Hepatocyte (in vitro differentiated cells): Measurements from ENCODE around the gene MFN2. TPM values are rescaled to one million over a fixed set of nuclear protein-coding genes. Genes with fewer than 3 reads are reported as not detected.

ENCODE experiments used
- DNase-seq: peaks from one replicate; pipeline ENCODE4 v3.0.0-alpha.2; 2016; ENCODE audit warnings: low spot score
- H2AFZ ChIP-seq: fragments of 200-600 bp; sonication (generic); 2 replicates; pipeline ENCODE4 v1.6.0; 2016; ENCODE audit warnings: antibody characterized with exemption, mild to moderate bottlenecking
- H3K27ac ChIP-seq: fragments of 200-600 bp; sonication (generic); 2 replicates; pipeline ENCODE4 v1.5.1; 2016; ENCODE audit warnings: mild to moderate bottlenecking
- H3K27me3 ChIP-seq: fragments of 200-600 bp; sonication (generic); 2 replicates; pipeline ENCODE4 v1.6.1; 2016
- H3K36me3 ChIP-seq: fragments of 200-600 bp; sonication (generic); replicated peaks from 2 replicates; pipeline ENCODE4 v1.5.1; 2016; ENCODE audit warnings: low read depth; ENCODE audit not compliant: insufficient read depth
- H3K4me1 ChIP-seq: fragments of 200-600 bp; sonication (generic); 2 replicates; pipeline ENCODE4 v1.5.1; 2016; ENCODE audit warnings: mild to moderate bottlenecking, moderate library complexity; ENCODE audit not compliant: insufficient read depth
- H3K4me2 ChIP-seq: fragments of 200-600 bp; sonication (generic); 2 replicates; pipeline ENCODE4 v1.6.0; 2016
- H3K4me3 ChIP-seq: fragments of 200-600 bp; sonication (generic); 2 replicates; pipeline ENCODE4 v1.5.1; 2016; ENCODE audit warnings: mild to moderate bottlenecking
- H3K79me2 ChIP-seq: fragments of 200-600 bp; sonication (generic); 2 replicates; pipeline ENCODE4 v1.6.0; 2017; ENCODE audit warnings: mild to moderate bottlenecking
- H3K9me2 ChIP-seq: fragments of 200-600 bp; sonication (generic); replicated peaks from 2 replicates; pipeline ENCODE4 v1.6.0; 2017; ENCODE audit warnings: mild to moderate bottlenecking; ENCODE audit not compliant: insufficient read depth
- H3K9me3 ChIP-seq: fragments of 200-600 bp; sonication (generic); 2 replicates; pipeline ENCODE4 v1.5.1; 2016; ENCODE audit warnings: low read depth, mild to moderate bottlenecking
- H4K20me1 ChIP-seq: fragments of 200-600 bp; sonication (generic); 2 replicates; pipeline ENCODE4 v1.6.0; 2016; ENCODE audit warnings: mild to moderate bottlenecking; ENCODE audit not compliant: insufficient read depth, poor library complexity, severe bottlenecking
- EZH2 ChIP-seq: fragments of 200-600 bp; sonication (generic); IDR thresholded peaks from 2 replicates; pipeline ENCODE4 v1.6.1; 2016; ENCODE audit warnings: antibody characterized with exemption, mild to moderate bottlenecking, borderline replicate concordance
- EZH2phosphoT487 ChIP-seq: fragments of 200-600 bp; sonication (generic); IDR thresholded peaks from one replicate; pipeline ENCODE4 v1.6.1; 2018; ENCODE audit warnings: antibody characterized with exemption, mild to moderate bottlenecking, low read depth, moderate library complexity; ENCODE audit not compliant: unreplicated experiment, severe bottlenecking
- WGBS: methylation state at CpG from one replicate; pipeline ENCODE4 v1.1.6; 2016; ENCODE audit warnings: low lambda C conversion rate; ENCODE audit errors: missing lambda C conversion rate; 5-methylcytosine and 5-hydroxymethylcytosine counted together
- polyA plus RNA-seq: library from polyadenylated mRNA; unstranded; fragments of >200 nt; fragmentation: Nextera tagmentation; extraction: Ambion mirVana; gene quantifications from 2 replicates; pipeline ENCODE4 v1.2.1, GENCODE V29; 2016
- total RNA-seq: library from RNA; depleted of rRNA; stranded (reverse); fragments of >200 nt; gene quantifications from 2 replicates; pipeline ENCODE4 v1.2.3, GENCODE V29; 2014
- TF ChIP-seq, protein P1 (sequence below): fragments of 200-600 bp; sonication (generic); IDR thresholded peaks from 2 replicates; pipeline ENCODE4 v1.5.1; 2016; ENCODE audit warnings: antibody characterized with exemption, mild to moderate bottlenecking; ENCODE audit not compliant: poor library complexity

Gene MFN2
- total and polyA plus RNA-seq, 2 experiments from 2014 or later = 43.1 to 54.3 TPM

GRCh38 chr1:11967028-11967547, 13.2 kb upstream of the MFN2 start:
- Histone ChIP-seq H3K27ac (no peak overlapping the region), H3K9me3 (no peaks in the 10 kb centered on the region), H3K36me3 (no peaks in the 10 kb centered on the region)

GRCh38 chr1:11970441-11971185, 9.6 kb upstream of the MFN2 start:
- no peaks in the 10 kb centered on the region for H4K20me1 ChIP-seq
- no peak for DNase-seq
- no peak for TF ChIP-seq EZH2phosphoT487
- TF ChIP-seq, protein P1, sequence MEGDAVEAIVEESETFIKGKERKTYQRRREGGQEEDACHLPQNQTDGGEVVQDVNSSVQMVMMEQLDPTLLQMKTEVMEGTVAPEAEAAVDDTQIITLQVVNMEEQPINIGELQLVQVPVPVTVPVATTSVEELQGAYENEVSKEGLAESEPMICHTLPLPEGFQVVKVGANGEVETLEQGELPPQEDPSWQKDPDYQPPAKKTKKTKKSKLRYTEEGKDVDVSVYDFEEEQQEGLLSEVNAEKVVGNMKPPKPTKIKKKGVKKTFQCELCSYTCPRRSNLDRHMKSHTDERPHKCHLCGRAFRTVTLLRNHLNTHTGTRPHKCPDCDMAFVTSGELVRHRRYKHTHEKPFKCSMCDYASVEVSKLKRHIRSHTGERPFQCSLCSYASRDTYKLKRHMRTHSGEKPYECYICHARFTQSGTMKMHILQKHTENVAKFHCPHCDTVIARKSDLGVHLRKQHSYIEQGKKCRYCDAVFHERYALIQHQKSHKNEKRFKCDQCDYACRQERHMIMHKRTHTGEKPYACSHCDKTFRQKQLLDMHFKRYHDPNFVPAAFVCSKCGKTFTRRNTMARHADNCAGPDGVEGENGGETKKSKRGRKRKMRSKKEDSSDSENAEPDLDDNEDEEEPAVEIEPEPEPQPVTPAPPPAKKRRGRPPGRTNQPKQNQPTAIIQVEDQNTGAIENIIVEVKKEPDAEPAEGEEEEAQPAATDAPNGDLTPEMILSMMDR = no peak
- no peak for TF ChIP-seq EZH2
- H3K4me1 ChIP-seq = no peaks in the 10 kb centered on the region
- no peaks in the 10 kb centered on the region for H3K36me3 ChIP-seq
- no peaks in the 10 kb centered on the region for H3K79me2 ChIP-seq
- no peaks in the 10 kb centered on the region for H3K9me3 ChIP-seq
- no peak overlapping the region for H2AFZ ChIP-seq
- no peaks in the 10 kb centered on the region for H3K9me2 ChIP-seq
- H3K27ac ChIP-seq = no peak overlapping the region
- WGBS = 95% methylated on average over 13 of the region's 17 CpGs
- no peak overlapping the region for H3K4me2 ChIP-seq
- no peaks in the 10 kb centered on the region for H3K27me3 ChIP-seq
- no peak overlapping the region for H3K4me3 ChIP-seq

More at GRCh38 chr1:11967028-11967547, 13.2 kb upstream of the MFN2 start:
- WGBS = 57% methylated on average over 6 of the region's 6 CpGs
- Histone ChIP-seq H2AFZ (no peak overlapping the region), H3K4me1 (no peaks in the 10 kb centered on the region), H4K20me1 (no peaks in the 10 kb centered on the region), H3K4me3 (no peak overlapping the region), H3K79me2 (no peaks in the 10 kb centered on the region), H3K9me2 (no peaks in the 10 kb centered on the region), H3K4me2 (no peak overlapping the region), H3K27me3 (no peaks in the 10 kb centered on the region)
- no peak for TF ChIP-seq EZH2phosphoT487
- TF ChIP-seq, protein P1 = peak; percentile 58
- DNase-seq = peak; percentile 81

DNA sequence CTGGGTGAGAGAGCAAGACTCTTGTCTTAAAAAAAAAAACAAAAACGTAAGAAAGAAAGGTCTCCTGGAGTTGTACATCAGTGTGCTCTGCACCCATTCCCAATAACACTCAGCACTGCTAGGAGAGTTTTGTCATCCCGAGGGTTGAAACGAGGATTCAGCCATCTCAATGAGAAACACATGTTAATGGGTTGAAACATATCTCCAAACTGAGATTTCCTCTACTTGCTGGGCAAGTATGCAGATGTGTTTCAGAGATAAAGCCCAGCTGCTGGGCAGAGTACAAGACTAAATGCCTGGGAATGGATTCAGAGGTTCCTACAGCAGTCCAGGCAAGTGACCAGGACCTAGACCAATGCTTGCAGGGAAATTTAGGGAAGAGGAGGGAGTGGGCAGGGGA, 2.6 kb upstream of the MFN2 start:
- Histone ChIP-seq H3K9me3 (no peaks in the 10 kb centered on the region), H3K4me1 (peaks cover 22% of the 10 kb centered on the region), H3K4me3 (no peak overlapping the region), H3K27me3 (no peaks in the 10 kb centered on the region), H3K4me2 (no peak overlapping the region), H3K79me2 (peaks cover 21% of the 10 kb centered on the region), H3K9me2 (no peaks in the 10 kb centered on the region), H3K27ac (no peak overlapping the region), H4K20me1 (no peaks in the 10 kb centered on the region), H2AFZ (no peak overlapping the region), H3K36me3 (no peaks in the 10 kb centered on the region)
- no peak for TF ChIP-seq EZH2
- TF ChIP-seq, protein P1 = no peak
- no peak for TF ChIP-seq EZH2phosphoT487
- WGBS = 53% methylated on average over 3 of the region's 3 CpGs
- DNase-seq = no peak
